GM18508 (cell line): ENCODE measurements around the gene GPR152.
"Not testable (repeated sequence)": the region's sequence is repeated elsewhere in the genome, so short reads cannot be mapped to it uniquely, and the experiment has no call there.

Experiments used
- ATAC-seq: cut with Tn5 transposase; IDR thresholded peaks from one replicate; pipeline ENCODE4 v1.9.1; 2021; ENCODE audit warnings: moderate number of reproducible peaks; ENCODE audit not compliant: insufficient read depth, unreplicated experiment

GPR152 gene

GRCh38 chr11:67431346-67432249 is 20.9 kb downstream of the GPR152 start:
- ATAC-seq: no peak

DNA sequence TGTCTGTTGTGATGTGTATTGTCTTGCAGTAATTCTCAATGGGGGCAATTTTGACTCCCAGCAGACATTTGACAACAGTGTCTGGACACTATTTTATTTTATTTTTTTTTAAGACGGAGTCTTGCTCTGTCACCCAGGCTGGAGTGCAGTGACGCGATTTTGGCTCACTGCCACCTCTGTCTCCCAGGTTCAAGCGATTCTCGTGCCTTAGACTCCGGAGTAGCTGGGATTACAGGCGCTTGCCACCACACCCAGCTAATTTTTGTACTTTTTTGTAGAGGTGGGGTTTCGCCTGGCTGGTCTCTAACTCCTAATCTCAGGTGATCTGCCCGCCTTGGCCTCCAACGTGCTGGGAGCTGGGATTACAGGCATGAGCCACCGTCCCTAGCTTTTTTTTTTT is 22.8 kb downstream of the GPR152 start:
- no peak for ATAC-seq

DNA sequence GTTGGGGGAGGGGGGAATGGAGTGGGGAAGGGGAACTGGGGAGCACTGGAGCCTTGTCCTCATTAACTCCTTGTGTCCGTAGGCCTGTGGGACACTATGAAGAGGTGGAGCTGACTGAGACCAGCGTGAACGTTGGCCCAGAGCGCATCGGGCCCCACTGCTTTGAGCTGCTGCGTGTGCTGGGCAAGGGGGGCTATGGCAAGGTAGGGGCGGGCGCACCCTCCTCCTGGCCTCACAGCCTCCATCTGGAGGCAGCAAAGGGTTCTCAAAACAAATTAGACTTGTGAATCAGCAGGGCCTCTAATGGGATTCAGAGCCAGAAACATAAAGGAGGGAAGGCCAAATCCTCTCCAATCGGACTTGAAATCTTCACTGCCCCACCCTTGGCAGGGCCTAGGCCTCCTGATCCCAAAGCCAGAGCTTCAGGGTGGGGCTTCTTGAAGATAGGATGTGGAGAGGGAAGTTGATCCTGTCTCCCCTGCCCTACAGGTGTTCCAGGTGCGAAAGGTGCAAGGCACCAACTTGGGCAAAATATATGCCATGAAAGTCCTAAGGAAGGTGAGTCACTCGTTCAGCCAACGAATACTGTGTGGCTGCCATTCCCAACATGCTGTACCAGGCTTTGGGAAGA is 23.4 kb downstream of the GPR152 start:
- ATAC-seq: no peak

- ATAC-seq: no peak
Measured at GRCh38 chr11:67428052-67429001, 24.2 kb downstream of the GPR152 start, which contains the start of gene RPS6KB2. RPS6KB2 (plus strand) TSS chr11:67428494; CDS start chr11:67428546, 52 bp downstream.

DNA sequence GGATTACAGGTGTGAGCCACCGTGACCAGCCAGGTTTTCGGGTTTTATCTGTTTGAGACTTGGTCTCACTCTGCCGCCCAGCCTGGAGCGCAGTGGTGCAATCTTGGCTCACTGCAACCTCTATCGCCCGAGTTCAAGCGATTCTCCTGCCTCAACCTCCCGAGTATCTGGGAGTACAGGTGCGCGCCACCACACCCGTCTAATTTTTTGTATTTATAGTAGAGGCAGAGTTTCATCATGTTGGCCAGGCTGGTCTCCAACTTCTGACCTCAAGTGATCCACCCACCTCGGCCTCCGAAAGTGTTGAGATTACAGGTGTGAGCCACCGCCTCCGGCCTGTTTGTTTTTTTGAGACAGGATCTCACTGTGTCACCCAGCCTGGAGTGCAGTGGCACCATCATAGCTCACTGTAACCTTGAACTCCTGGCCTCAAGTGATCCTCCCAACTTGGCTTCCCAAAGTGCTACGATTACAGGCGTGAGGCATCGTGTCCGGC is 25.1 kb downstream of the GPR152 start:
- not testable (repeated sequence) for ATAC-seq

- ATAC-seq: no peak
Measured at GRCh38 chr11:67423891-67424613, 28.5 kb downstream of the GPR152 start.

GRCh38 chr11:67423466-67423865 is 29.1 kb downstream of the GPR152 start:
- no peak for ATAC-seq

DNA sequence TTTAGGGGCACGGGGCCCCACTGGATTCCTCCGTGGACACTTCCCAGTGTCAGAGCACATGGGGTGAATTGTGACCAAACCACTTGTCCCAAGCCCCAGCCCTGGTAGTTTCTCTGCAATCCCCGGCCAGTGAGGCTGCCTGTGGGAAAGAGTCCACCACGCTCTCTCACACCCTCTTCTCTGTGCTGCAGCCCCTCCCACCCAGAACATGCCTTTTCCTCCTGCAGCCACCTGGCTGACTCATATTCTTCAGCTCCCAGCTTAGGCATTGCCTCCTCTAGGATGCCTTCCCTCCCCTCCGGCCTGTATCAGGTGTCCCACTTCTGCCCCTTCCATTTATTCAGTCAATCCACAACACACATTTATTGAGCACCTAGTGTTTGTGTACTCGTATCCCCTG is 29.6 kb downstream of the GPR152 start:
- no peak for ATAC-seq

DNA sequence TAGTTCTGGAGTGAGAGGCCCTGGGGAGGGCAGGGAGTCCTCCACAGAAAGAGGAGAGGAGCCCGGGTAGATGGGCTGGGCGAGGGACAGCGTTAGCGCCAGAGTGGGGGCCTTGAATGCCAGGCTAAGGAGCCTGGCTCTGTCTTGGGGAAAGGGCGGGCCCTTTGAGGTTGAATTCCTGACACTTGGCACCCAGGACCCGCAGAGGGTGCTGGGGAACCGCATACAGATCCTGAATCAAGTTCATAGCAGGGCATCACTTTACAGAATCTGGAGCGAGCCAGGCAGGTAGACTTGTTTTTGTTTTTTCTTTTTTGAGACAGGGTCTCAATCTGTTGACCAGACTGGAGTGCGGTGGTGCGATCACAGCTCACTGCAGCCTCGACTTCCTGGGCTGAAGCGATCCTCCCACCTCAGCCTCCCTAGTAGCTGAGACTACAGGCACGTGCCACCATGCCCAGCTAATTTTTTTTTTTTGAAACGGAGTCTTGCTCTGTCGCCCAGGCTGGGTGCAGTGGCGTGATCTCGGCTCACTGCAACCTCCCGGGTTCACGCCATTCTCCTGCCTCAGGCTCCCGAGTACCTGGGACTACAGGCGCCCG is 31.0 kb downstream of the GPR152 start:
- ATAC-seq: no peak

- no peak for ATAC-seq
Measured at GRCh38 chr11:67420646-67421429, 31.7 kb downstream of the GPR152 start.

GRCh38 chr11:67420147-67420645 is 32.3 kb downstream of the GPR152 start:
- ATAC-seq: no peak

GRCh38 chr11:67419325-67420049 is 33.0 kb downstream of the GPR152 start:
- ATAC-seq: no peak

DNA sequence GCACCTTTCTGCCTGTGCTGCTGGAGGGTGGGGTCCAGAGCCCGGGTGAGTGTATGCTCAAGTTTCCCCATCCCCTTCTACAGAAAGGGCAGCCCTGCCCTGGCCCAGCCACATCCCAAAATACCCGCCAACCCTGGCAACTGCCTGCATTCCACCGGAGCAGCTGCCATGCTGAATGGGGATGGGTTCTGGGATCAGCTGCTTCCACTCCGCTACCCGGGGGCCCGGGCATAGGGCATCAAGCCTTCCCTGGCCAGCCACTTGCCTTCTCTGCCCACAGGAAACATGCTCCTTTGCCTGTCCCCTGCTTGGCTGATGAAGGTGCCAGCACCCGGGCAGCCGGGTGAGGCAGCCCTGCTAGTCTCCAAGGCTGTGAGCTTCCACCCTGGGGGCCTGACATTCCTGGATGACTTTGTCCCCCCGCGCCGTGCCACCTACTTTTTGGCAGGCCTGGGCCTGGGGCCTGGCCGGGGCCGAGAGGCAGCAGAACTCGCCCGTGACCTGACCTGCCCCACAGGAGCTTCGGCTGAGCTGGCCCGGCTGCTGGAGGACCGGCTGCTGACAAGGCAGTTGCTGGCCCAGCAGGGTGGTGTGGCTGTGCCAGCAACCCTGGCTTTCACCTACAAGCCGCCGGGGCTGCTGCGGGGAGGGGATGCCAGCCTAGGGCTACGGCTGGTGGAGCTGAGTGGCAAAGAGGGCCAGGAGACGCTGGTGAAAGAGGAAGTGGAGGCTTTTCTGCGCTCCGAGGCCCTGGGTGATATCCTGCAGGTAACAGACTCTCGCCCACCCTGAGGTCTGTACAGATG is 33.9 kb downstream of the GPR152 start:
- no peak for ATAC-seq

GRCh38 chr11:67417425-67417824 is 35.1 kb downstream of the GPR152 start:
- ATAC-seq: no peak

DNA sequence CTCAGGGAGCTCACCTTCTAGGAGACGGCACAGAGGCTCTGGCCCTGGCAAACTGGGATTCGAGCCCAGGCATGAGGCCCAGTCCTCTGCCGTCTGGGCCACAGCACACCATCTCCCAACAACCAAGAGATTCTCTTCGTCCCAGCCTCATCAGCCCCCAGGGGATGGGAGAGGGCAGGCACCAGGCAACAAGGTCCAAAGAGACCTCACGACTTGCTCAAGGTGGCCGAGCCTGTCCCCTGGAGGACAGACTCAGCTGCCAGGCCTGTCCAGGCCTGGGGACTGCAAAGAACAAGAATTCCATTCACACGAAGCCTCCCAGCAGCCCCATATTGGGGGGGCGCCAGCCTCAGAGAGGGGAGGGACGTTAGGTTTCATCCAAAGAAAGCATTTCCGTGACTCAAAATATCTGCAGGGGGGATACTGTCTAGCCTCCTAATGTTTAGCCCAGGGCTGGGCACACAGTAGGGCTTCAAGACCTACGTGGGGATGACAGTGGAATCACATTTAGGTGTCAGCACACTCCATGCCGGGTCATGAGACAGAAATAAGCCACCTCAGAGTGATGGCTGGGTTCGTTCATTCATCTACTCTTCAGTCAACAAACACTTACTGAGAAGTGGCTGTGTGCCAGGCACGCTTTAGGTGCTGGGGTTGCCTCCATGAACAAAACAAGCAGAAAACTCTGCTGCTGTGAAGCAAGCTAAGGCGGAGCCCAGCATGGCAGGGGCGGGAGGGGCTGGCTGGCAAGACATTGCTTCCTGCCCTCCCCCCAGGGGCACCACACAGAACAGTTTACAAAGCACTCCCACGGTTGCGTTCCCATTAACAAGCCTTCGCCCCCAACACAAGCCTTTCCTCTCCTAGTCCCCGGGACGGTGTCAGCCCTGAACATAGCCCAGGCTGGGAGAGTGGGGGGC is 35.9 kb downstream of the GPR152 start:
- ATAC-seq: no peak
